HL-60 (cell line): ENCODE results near the gene WRAP73.

Experiments
- GABPA ChIP-seq: IDR thresholded peaks from 2 replicates; pipeline ENCODE4 v1.6.1; 2012; ENCODE audit warnings: low read depth
- POLR2AphosphoS5 ChIP-seq: IDR thresholded peaks from 2 replicates; pipeline ENCODE4 v1.6.1; 2012; ENCODE audit warnings: low read depth
- TF ChIP-seq, protein P1 (sequence below): IDR thresholded peaks from one replicate; pipeline ENCODE4 v1.5.1; 2011; ENCODE audit warnings: low read length, control low read depth, inconsistent platforms; ENCODE audit not compliant: insufficient read depth
- TF ChIP-seq, protein P2 (sequence below): IDR thresholded peaks from 2 replicates; pipeline ENCODE4 v1.6.1; 2012; ENCODE audit warnings: low read depth; ENCODE audit not compliant: insufficient replicate concordance

DNA sequence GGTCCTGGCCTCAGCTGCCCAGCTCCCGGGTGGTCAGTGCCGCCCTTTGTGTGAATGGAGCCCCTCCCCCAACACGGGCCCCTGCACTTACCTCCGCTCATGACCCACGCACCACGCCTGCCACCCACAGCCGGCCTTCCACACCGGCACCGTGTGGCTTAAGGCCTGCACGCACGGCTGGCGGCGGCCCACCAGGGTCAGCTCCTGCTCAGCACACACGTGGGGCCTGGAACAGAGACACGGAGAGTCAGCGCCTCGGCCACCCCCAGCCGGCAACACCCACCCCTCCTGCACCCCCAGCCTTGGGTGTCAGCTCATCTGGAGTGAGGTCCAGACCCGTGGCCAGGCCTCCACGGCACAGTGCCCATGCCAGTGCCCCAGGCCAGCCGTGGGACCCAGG, 47.5 kb downstream of the WRAP73 start:
- TF ChIP-seq, protein P1, sequence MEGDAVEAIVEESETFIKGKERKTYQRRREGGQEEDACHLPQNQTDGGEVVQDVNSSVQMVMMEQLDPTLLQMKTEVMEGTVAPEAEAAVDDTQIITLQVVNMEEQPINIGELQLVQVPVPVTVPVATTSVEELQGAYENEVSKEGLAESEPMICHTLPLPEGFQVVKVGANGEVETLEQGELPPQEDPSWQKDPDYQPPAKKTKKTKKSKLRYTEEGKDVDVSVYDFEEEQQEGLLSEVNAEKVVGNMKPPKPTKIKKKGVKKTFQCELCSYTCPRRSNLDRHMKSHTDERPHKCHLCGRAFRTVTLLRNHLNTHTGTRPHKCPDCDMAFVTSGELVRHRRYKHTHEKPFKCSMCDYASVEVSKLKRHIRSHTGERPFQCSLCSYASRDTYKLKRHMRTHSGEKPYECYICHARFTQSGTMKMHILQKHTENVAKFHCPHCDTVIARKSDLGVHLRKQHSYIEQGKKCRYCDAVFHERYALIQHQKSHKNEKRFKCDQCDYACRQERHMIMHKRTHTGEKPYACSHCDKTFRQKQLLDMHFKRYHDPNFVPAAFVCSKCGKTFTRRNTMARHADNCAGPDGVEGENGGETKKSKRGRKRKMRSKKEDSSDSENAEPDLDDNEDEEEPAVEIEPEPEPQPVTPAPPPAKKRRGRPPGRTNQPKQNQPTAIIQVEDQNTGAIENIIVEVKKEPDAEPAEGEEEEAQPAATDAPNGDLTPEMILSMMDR = no peak
- TF ChIP-seq POLR2AphosphoS5 = no peak
- TF ChIP-seq GABPA = no peak
- TF ChIP-seq, protein P2, sequence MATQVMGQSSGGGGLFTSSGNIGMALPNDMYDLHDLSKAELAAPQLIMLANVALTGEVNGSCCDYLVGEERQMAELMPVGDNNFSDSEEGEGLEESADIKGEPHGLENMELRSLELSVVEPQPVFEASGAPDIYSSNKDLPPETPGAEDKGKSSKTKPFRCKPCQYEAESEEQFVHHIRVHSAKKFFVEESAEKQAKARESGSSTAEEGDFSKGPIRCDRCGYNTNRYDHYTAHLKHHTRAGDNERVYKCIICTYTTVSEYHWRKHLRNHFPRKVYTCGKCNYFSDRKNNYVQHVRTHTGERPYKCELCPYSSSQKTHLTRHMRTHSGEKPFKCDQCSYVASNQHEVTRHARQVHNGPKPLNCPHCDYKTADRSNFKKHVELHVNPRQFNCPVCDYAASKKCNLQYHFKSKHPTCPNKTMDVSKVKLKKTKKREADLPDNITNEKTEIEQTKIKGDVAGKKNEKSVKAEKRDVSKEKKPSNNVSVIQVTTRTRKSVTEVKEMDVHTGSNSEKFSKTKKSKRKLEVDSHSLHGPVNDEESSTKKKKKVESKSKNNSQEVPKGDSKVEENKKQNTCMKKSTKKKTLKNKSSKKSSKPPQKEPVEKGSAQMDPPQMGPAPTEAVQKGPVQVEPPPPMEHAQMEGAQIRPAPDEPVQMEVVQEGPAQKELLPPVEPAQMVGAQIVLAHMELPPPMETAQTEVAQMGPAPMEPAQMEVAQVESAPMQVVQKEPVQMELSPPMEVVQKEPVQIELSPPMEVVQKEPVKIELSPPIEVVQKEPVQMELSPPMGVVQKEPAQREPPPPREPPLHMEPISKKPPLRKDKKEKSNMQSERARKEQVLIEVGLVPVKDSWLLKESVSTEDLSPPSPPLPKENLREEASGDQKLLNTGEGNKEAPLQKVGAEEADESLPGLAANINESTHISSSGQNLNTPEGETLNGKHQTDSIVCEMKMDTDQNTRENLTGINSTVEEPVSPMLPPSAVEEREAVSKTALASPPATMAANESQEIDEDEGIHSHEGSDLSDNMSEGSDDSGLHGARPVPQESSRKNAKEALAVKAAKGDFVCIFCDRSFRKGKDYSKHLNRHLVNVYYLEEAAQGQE = no peak
